ENCODE results near the gene SLC44A4.
A peak's percentile ranks its signal among the peaks of the same experiment; 100 is the strongest.

SLC44A4 gene

GRCh38 chr6:31837369-31838113 is 41.3 kb downstream of the SLC44A4 start:
- in situ Hi-C loops (cut with HindIII; ENCODE audit: low sequenced_read_pairs), result no loop called here
- peak overlapping the region; percentile 79 for H3K4me3 ChIP-seq (ENCODE audit: low read depth, low read length)
- DNase-seq (ENCODE audit: low read depth, low spot score), result no peak
- TF ChIP-seq, protein P1, sequence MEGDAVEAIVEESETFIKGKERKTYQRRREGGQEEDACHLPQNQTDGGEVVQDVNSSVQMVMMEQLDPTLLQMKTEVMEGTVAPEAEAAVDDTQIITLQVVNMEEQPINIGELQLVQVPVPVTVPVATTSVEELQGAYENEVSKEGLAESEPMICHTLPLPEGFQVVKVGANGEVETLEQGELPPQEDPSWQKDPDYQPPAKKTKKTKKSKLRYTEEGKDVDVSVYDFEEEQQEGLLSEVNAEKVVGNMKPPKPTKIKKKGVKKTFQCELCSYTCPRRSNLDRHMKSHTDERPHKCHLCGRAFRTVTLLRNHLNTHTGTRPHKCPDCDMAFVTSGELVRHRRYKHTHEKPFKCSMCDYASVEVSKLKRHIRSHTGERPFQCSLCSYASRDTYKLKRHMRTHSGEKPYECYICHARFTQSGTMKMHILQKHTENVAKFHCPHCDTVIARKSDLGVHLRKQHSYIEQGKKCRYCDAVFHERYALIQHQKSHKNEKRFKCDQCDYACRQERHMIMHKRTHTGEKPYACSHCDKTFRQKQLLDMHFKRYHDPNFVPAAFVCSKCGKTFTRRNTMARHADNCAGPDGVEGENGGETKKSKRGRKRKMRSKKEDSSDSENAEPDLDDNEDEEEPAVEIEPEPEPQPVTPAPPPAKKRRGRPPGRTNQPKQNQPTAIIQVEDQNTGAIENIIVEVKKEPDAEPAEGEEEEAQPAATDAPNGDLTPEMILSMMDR (IDR thresholded peaks at IDR 0.05; ENCODE audit: low read depth, low read length), result no peak

GRCh38 chr6:31836474-31837368 is 42.1 kb downstream of the SLC44A4 start:
- in situ Hi-C loops (cut with HindIII; ENCODE audit: low sequenced_read_pairs), result no loop called here
- H3K4me3 ChIP-seq (ENCODE audit: low read depth, low read length), result peak overlapping the region; percentile 79
- peak; percentile 56 for DNase-seq (ENCODE audit: low read depth, low spot score)
- TF ChIP-seq, protein P1 (IDR thresholded peaks at IDR 0.05; ENCODE audit: low read depth, low read length), result no peak

DNA sequence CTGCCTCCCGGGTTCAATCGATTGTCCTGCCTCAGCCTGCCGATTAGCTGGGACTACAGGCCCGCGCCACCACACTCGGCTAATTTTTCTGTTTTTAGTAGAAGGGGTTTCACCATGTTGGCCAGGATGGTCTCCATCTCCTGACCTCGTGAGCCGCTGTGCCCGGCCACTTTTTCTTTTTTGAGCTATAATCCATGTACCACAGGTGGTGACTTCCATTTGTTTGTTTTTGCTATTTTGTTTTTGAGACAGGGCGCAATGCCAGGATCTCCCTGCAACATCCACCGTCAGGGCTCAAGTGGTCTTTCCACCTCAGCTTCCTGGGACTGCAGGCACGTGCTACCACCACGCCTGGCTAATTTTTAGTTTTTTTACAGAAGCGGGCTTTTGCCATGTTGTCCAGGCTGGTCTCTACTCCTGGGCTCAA is 42.7 kb downstream of the SLC44A4 start:
- H3K4me3 ChIP-seq (ENCODE audit: low read depth, low read length), result peak overlapping the region; percentile 79
- in situ Hi-C loops (cut with HindIII; ENCODE audit: low sequenced_read_pairs), result no loop called here
- no peak for DNase-seq (ENCODE audit: low read depth, low spot score)
- TF ChIP-seq, protein P1 (IDR thresholded peaks at IDR 0.05; ENCODE audit: low read depth, low read length), result no peak

DNA sequence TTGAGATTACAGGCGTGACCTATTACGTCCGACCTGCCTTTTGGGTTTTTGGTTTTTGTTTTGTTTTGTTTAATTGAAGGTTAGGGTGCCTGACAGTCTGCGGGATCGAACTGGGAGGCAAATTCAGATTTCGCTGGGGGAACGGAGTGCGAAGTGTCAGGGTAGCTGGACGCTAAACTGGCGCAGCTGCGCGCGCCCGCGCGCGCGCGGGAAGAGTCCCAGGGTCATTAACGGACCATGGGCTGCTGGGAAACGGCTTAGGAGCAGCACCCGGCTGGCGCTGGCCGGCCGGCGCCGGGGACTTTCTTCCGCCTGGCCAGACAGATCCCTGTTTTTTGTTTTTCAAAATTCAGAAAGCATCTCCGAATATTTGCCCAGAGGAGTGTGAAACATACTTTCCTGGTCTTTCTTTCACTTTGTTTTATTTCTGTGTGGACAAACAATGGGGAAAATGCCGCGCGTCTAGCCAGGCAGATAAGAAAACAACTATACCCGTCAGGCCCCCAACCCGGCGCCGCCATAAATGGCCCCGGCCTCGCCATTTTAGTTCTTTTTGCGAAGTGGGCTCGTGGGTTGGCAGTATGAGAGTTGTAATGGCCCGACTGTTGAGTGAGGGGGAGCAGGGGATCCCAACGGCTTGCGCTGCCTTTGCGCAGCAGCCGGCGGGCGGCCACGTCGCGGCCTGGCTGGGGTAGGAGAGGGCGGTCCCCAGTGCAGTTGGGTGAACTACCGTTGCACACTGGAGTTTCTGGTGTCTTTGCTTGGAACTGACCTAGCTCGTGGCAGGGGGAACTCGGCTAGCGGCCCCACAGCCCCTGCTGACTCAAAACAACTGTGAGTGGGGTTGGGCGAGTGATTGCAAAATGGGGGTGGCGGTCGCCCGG is 44.2 kb downstream of the SLC44A4 start:
- in situ Hi-C loops (cut with HindIII; ENCODE audit: low sequenced_read_pairs), result no loop called here
- TF ChIP-seq, protein P1 (IDR thresholded peaks at IDR 0.05; ENCODE audit: low read depth, low read length), result no peak
- DNase-seq (ENCODE audit: low read depth, low spot score), result peak; percentile 89
- H3K4me3 ChIP-seq (ENCODE audit: low read depth, low read length), result peak overlapping the region; percentile 79

DNA sequence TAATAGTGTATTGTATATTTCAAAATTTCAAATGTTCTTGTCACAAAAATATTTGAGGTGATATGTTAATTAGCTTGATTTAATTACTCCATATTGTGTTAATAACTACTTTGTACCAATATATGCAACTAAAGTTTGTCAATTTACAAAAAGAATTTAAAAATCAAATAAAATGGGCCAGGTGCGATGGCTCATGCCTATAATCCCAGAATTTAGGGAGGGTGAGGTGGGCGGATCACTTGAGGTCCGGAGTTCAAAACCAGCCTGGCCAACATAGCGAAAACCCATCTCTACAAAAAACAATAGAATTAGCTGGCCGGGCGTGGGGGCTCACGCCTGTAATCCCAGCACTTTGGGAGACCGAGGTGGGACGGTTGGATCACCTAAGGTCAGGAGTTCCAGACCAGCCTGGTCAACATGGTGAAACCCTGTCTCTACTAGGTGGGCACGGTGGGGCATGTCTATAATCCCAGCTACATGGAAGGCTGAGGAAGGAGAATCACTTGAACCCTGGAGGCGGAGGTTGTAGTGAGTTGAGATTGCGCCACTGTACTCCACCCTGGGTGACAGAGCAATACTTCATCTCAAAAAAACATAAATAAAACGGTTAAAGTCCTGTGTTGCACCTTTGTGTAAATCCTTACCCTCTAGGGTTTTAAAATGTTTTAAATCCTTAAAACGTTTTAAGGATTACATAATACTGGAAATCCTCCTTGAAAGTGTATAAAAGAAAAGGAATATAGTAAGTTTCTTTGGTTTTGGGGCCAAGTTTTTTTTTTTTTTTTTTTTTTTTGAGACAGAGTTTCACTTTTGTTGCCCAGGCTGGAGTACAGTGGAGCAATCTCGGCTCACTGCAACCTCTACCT is 47.2 kb downstream of the SLC44A4 start:
- no peak for DNase-seq (ENCODE audit: low read depth, low spot score)
- in situ Hi-C loops (cut with HindIII; ENCODE audit: low sequenced_read_pairs), result no loop called here
- TF ChIP-seq, protein P1 (IDR thresholded peaks at IDR 0.05; ENCODE audit: low read depth, low read length), result no peak
- peak overlapping the region; percentile 72 for H3K4me3 ChIP-seq (ENCODE audit: low read depth, low read length)
